GM12865 (cell line): Measurements from ENCODE around the gene NEDD4L.

Source experiments
- DNase-seq: peaks from one replicate; pipeline ENCODE4 v3.0.0; 2010; ENCODE audit warnings: low read depth
- H3K4me3 ChIP-seq: 2 replicates; pipeline ENCODE4 v1.5.1; 2011; ENCODE audit warnings: mild to moderate bottlenecking, low read depth, low read length, control low read depth
- TF ChIP-seq, protein P1 (sequence below): IDR thresholded peaks from 2 replicates; pipeline ENCODE4 v1.5.1; 2011; ENCODE audit warnings: low read length, control low read depth, low read depth, inconsistent platforms; ENCODE audit not compliant: insufficient read depth; ENCODE audit errors: missing control alignments

NEDD4L gene

GRCh38 chr18:58411323-58411722 is 367.3 kb downstream of the NEDD4L start:
- no peak for DNase-seq
- H3K4me3 ChIP-seq: no peak overlapping the region
- TF ChIP-seq, protein P1, sequence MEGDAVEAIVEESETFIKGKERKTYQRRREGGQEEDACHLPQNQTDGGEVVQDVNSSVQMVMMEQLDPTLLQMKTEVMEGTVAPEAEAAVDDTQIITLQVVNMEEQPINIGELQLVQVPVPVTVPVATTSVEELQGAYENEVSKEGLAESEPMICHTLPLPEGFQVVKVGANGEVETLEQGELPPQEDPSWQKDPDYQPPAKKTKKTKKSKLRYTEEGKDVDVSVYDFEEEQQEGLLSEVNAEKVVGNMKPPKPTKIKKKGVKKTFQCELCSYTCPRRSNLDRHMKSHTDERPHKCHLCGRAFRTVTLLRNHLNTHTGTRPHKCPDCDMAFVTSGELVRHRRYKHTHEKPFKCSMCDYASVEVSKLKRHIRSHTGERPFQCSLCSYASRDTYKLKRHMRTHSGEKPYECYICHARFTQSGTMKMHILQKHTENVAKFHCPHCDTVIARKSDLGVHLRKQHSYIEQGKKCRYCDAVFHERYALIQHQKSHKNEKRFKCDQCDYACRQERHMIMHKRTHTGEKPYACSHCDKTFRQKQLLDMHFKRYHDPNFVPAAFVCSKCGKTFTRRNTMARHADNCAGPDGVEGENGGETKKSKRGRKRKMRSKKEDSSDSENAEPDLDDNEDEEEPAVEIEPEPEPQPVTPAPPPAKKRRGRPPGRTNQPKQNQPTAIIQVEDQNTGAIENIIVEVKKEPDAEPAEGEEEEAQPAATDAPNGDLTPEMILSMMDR: no peak

DNA sequence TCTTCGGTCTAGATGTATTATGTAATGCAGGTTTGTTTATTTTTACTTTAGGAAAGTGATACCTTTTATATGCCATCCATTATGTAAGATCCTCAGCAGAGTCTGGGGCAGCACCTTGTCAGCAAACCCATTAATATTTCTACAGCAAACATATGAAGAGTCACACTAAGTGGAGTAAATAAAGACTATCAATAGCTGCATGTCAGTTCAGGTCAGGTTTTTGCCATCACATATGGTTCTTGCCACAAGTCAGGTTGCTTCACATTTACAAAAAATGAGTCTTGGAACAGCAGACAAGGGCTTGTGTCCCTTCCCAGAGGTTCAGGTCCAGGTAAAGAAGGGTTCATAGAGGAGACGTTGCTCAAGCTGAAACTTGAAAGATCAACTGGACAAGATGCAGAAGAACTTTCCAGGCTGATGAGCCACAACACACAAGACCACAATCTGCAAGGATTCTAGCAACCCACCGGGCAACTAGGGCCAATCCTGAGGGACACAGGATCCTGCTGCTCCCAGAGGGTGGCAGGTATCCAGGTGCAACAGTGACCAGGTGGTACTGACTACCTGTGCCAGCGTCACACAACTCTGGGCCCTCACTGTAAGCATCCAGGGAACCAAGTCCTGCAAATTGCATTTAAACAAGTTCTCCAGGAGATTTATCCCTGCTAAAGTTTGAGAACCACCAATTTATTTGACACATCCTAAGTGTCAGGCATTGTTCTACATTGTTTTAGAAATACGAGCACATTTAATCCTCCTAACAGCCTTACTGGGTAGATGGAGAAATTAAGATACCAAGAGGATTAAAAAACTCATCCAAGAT is 369.0 kb downstream of the NEDD4L start:
- no peak for DNase-seq
- TF ChIP-seq, protein P1: no peak
- no peak overlapping the region for H3K4me3 ChIP-seq

DNA sequence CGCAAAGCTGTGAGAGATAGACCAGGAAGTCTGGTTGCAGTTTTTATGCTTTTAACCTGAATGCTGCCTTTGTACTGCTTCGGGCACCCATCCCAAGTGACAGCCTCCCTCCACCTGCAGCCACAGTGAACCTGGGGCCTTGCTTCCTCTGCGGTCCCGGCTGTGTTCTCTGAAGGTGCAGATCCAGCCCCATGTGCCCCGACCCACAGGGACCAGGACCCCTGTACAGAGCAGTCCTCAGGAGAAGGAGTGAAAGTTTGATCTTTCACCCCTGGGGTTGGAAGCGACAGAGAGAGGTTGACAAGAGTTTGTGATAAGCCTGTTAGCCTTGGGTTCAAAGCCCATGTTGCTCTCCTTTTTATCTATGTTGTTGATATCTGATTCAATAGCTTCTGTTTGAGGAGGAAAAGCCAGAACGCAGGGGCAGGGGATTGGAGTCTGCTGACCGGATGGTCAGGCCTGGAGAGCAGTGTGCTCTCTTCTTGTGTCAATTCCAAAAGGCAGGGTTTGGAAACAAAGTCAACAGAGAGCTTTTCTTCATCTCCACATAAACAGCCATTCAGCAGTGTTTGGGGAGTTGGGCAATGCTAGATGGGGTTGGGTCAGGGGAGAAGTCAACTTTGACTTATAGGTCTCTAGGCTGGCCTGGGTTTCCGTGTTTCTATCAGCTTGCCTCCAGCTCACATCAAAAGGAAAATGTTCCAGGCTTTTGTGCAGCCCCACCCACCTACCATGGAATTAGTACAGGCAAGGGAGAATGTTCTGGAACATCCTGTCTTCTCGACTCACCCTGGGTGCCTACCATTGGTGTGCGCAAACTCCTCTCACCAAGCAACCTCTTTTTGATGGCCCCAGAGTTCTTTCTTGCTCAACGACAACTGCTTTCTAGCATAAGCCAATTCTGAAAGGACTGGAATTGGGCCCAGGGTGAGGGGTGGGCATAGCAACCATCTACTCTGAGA is 369.9 kb downstream of the NEDD4L start:
- TF ChIP-seq, protein P1: no peak

GRCh38 chr18:58416014-58416703 is 372.1 kb downstream of the NEDD4L start:
- TF ChIP-seq, protein P1: no peak
- no peak overlapping the region for H3K4me3 ChIP-seq
- DNase-seq: no peak

More for the DNA sequence above, 369.9 kb downstream of the NEDD4L start:
- DNase-seq: no peak
- no peak overlapping the region for H3K4me3 ChIP-seq

GRCh38 chr18:58416704-58417683 is 373.0 kb downstream of the NEDD4L start:
- TF ChIP-seq, protein P1: no peak
- no peak overlapping the region for H3K4me3 ChIP-seq

More at GRCh38 chr18:58416704-58417683, 373.0 kb downstream of the NEDD4L start:
- DNase-seq: no peak
